Muscle of arm (tissue), 12 donors: Measurements from ENCODE around the gene RXFP3. TPM values are rescaled to one million over a fixed set of nuclear protein-coding genes. Genes with fewer than 3 reads are reported as not detected.
"Not testable (repeated sequence)": the region's sequence is repeated elsewhere in the genome, so short reads cannot be mapped to it uniquely, and the experiment has no call there.

Source experiments
- DNase-seq: peaks from one replicate; pipeline ENCODE4 v3.0.0-alpha.2; 2013
- polyA plus RNA-seq, 12 donors: library from polyadenylated mRNA; unstranded; fragments of 120-200 nt; gene quantifications; one replicate each; pipeline ENCODE4 v1.2.1, GENCODE V29; 2013; ENCODE audit not compliant: insufficient read length in 12 of 12

The RXFP3 gene
- polyA plus RNA-seq, 12 donors: not detected

GRCh38 chr5:33933723-33934169, 2.4 kb upstream of the RXFP3 start:
- DNase-seq: no peak

GRCh38 chr5:33934176-33934575, 2.0 kb upstream of the RXFP3 start:
- no peak for DNase-seq

- peak; percentile 63 for DNase-seq
Measured at GRCh38 chr5:33936004-33936380, 194 bp upstream of the RXFP3 start.

- DNase-seq: no peak
Measured at GRCh38 chr5:33937017-33937706, 976 bp downstream of the RXFP3 start.

- no peak for DNase-seq
Measured at GRCh38 chr5:33937707-33938506, 1.7 kb downstream of the RXFP3 start.

- DNase-seq: no peak
Measured at GRCh38 chr5:33938507-33938796, 2.3 kb downstream of the RXFP3 start.

- DNase-seq: no peak
Measured at GRCh38 chr5:33938881-33939280, 2.7 kb downstream of the RXFP3 start.

GRCh38 chr5:33939556-33940262, 3.5 kb downstream of the RXFP3 start:
- no peak for DNase-seq

- no peak for DNase-seq
Measured at GRCh38 chr5:33941090-33941489, 4.9 kb downstream of the RXFP3 start.

- DNase-seq: no peak
Measured at GRCh38 chr5:33944543-33945132, 8.5 kb downstream of the RXFP3 start.

- DNase-seq: not testable (repeated sequence)
Measured at GRCh38 chr5:33952175-33952574, 16.0 kb downstream of the RXFP3 start.

GRCh38 chr5:33957577-33958150, 21.5 kb downstream of the RXFP3 start:
- no peak for DNase-seq

GRCh38 chr5:33958176-33958575, 22.0 kb downstream of the RXFP3 start:
- DNase-seq: no peak

- DNase-seq: no peak
Measured at GRCh38 chr5:33964132-33964700, 28.0 kb downstream of the RXFP3 start.

- DNase-seq: no peak
Measured at GRCh38 chr5:33966805-33967204, 30.6 kb downstream of the RXFP3 start.

GRCh38 chr5:33968211-33969005, 32.2 kb downstream of the RXFP3 start:
- no peak for DNase-seq

- peak; percentile 43 for DNase-seq
Measured at GRCh38 chr5:33969572-33970452, 33.6 kb downstream of the RXFP3 start.

GRCh38 chr5:33973271-33973670, 37.1 kb downstream of the RXFP3 start:
- no peak for DNase-seq

GRCh38 chr5:33975852-33976251, 39.7 kb downstream of the RXFP3 start:
- DNase-seq: peak; percentile 72

- no peak for DNase-seq
Measured at GRCh38 chr5:33976307-33976706, 40.1 kb downstream of the RXFP3 start.
